WTC11 (cell line): ENCODE measurements around the gene SGIP1. TPM values are rescaled to one million over a fixed set of nuclear protein-coding genes. Genes with fewer than 3 reads are reported as not detected.

Source experiments
- ATAC-seq: fragments of 200-7000 bp; cut with Tn5 transposase; 2 replicates; pipeline ENCODE4 v1.10.0; 2021; ENCODE audit warnings: mild to moderate bottlenecking, moderate library complexity
- CTCF ChIA-PET: fragments of 300-600 bp; sonication (Branson Sonifier 250); formaldehyde crosslinking; loops from one replicate; lab custom pipeline; 2021; ENCODE audit warnings: antibody characterized with exemption; lab: Charles Lee
- POLR2A ChIA-PET: fragments of 350-600 bp; sonication (Branson Sonifier 250); formaldehyde crosslinking; loops from one replicate; lab custom pipeline; 2021; ENCODE audit warnings: antibody characterized with exemption; lab: Charles Lee
- DNase-seq: peaks from one replicate; pipeline ENCODE4 v3.0.0; 2021; ENCODE audit warnings: low spot score
- H3K27ac Mint-ChIP-seq: 2 replicates; pipeline ENCODE4 v1.8.0; 2021; ENCODE audit warnings: mixed read lengths
- H3K27me3 Mint-ChIP-seq: 2 replicates; pipeline ENCODE4 v1.8.0; 2021; ENCODE audit warnings: low read depth, mild to moderate bottlenecking, moderate library complexity, mixed read lengths
- H3K36me3 Mint-ChIP-seq: 2 replicates; pipeline ENCODE4 v1.8.0; 2021; ENCODE audit warnings: mixed read lengths
- H3K4me1 Mint-ChIP-seq: 2 replicates; pipeline ENCODE4 v1.8.0; 2022; ENCODE audit warnings: mixed read lengths
- H3K4me3 Mint-ChIP-seq: 2 replicates; pipeline ENCODE4 v1.8.0; 2021; ENCODE audit warnings: mild to moderate bottlenecking, moderate library complexity, mixed read lengths
- H3K9me3 Mint-ChIP-seq: 2 replicates; pipeline ENCODE4 v1.8.0; 2021; ENCODE audit warnings: mixed read lengths
- ATF1 ChIP-seq: sonication (generic); formaldehyde crosslinking; IDR thresholded peaks from 2 replicates; pipeline ENCODE4 v1.8.1; 2023; ENCODE audit warnings: mild to moderate bottlenecking, moderate library complexity, missing genetic modification reagents
- CREB1 ChIP-seq: sonication (generic); formaldehyde crosslinking; IDR thresholded peaks from 2 replicates; pipeline ENCODE4 v1.8.0; 2023; ENCODE audit warnings: mild to moderate bottlenecking, missing genetic modification reagents
- CTCF ChIP-seq: fragments of 200-600 bp; IDR thresholded peaks from 2 replicates; pipeline ENCODE4 v1.8.0; 2022; ENCODE audit warnings: antibody characterized with exemption
- FOXP1 ChIP-seq: sonication (generic); formaldehyde crosslinking; IDR thresholded peaks from 2 replicates; pipeline ENCODE4 v1.8.0; 2022; ENCODE audit warnings: missing genetic modification reagents, mild to moderate bottlenecking, moderate library complexity, borderline replicate concordance
- GRHL2 ChIP-seq: fragments of 250-450 bp; sonication (Bioruptor Pico); IDR thresholded peaks from 2 replicates; pipeline ENCODE4 v1.8.0; 2022; ENCODE audit warnings: mild to moderate bottlenecking, moderate library complexity; ENCODE audit not compliant: insufficient replicate concordance, severe bottlenecking
- HMGXB4 ChIP-seq: sonication (generic); formaldehyde crosslinking; IDR thresholded peaks from 2 replicates; pipeline ENCODE4 v1.8.1; 2023; ENCODE audit warnings: mild to moderate bottlenecking, moderate library complexity, missing genetic modification reagents
- IRF1 ChIP-seq: sonication (generic); formaldehyde crosslinking; IDR thresholded peaks from 2 replicates; pipeline ENCODE4 v1.8.0; 2023; ENCODE audit warnings: missing genetic modification reagents
- MAX ChIP-seq: sonication (generic); formaldehyde crosslinking; IDR thresholded peaks from 2 replicates; pipeline ENCODE4 v1.8.0; 2022; ENCODE audit warnings: mild to moderate bottlenecking, missing genetic modification reagents
- MYBL2 ChIP-seq: sonication (generic); formaldehyde crosslinking; IDR thresholded peaks from 2 replicates; pipeline ENCODE4 v1.8.1; 2023; ENCODE audit warnings: mild to moderate bottlenecking, moderate library complexity, missing genetic modification reagents
- NFATC4 ChIP-seq: fragments of 250-450 bp; sonication (Bioruptor Pico); IDR thresholded peaks from 2 replicates; pipeline ENCODE4 v1.9.0; 2021; ENCODE audit warnings: mild to moderate bottlenecking
- NFYB ChIP-seq: sonication (generic); formaldehyde crosslinking; conservative IDR thresholded peaks from 2 replicates; pipeline ENCODE4 v1.8.0; 2022; ENCODE audit warnings: low read depth, missing genetic modification reagents
- RORB ChIP-seq: fragments of 250-450 bp; sonication (Bioruptor Pico); IDR thresholded peaks from 2 replicates; pipeline ENCODE4 v1.9.0; 2021; ENCODE audit warnings: mild to moderate bottlenecking
- SOX15 ChIP-seq: fragments of 250-450 bp; sonication (Bioruptor Pico); IDR thresholded peaks from 2 replicates; pipeline ENCODE4 v1.9.0; 2021; ENCODE audit warnings: mild to moderate bottlenecking
- SP1 ChIP-seq: sonication (generic); formaldehyde crosslinking; conservative IDR thresholded peaks from 2 replicates; pipeline ENCODE4 v1.8.1; 2022; ENCODE audit warnings: missing genetic modification reagents
- ZNF219 ChIP-seq: sonication (generic); formaldehyde crosslinking; IDR thresholded peaks from 2 replicates; pipeline ENCODE4 v1.8.0; 2023; ENCODE audit warnings: missing genetic modification reagents, mild to moderate bottlenecking, borderline replicate concordance
- ZNF416 ChIP-seq: fragments of 250-450 bp; sonication (Bioruptor Pico); IDR thresholded peaks from 2 replicates; pipeline ENCODE4 v1.9.0; 2021; ENCODE audit warnings: mild to moderate bottlenecking, inconsistent platforms
- ZNF423 ChIP-seq: fragments of 250-450 bp; sonication (Bioruptor Pico); IDR thresholded peaks from 2 replicates; pipeline ENCODE4 v2.1.2; 2022; ENCODE audit warnings: mild to moderate bottlenecking, moderate library complexity
- ZNF512 ChIP-seq: sonication (generic); formaldehyde crosslinking; IDR thresholded peaks from 2 replicates; pipeline ENCODE4 v1.8.1; 2022; ENCODE audit warnings: missing genetic modification reagents, borderline replicate concordance
- ZNF671 ChIP-seq: fragments of 250-450 bp; sonication (Bioruptor Pico); IDR thresholded peaks from 2 replicates; pipeline ENCODE4 v1.8.0; 2021; ENCODE audit warnings: mild to moderate bottlenecking
- ZSCAN18 ChIP-seq: fragments of 250-450 bp; sonication (Bioruptor Pico); IDR thresholded peaks from 2 replicates; pipeline ENCODE4 v2.1.2; 2022; ENCODE audit warnings: mild to moderate bottlenecking, moderate library complexity
- total RNA-seq: library from RNA; stranded (reverse); gene quantifications from 3 replicates; pipeline ENCODE4 v1.2.3, GENCODE V29; 2021
- TF ChIP-seq, protein P1 (sequence below): sonication (generic); formaldehyde crosslinking; IDR thresholded peaks from 2 replicates; pipeline ENCODE4 v1.8.1; 2023; ENCODE audit warnings: mild to moderate bottlenecking, missing genetic modification reagents
- TF ChIP-seq, protein P2 (sequence below): fragments of 250-450 bp; sonication (Bioruptor Pico); IDR thresholded peaks from 2 replicates; pipeline ENCODE4 v1.9.0; 2021; ENCODE audit warnings: moderate library complexity, mild to moderate bottlenecking, inconsistent platforms, borderline replicate concordance

SGIP1 gene
- total RNA-seq, 1 experiment from 2014 or later, result 3.9 TPM

DNA sequence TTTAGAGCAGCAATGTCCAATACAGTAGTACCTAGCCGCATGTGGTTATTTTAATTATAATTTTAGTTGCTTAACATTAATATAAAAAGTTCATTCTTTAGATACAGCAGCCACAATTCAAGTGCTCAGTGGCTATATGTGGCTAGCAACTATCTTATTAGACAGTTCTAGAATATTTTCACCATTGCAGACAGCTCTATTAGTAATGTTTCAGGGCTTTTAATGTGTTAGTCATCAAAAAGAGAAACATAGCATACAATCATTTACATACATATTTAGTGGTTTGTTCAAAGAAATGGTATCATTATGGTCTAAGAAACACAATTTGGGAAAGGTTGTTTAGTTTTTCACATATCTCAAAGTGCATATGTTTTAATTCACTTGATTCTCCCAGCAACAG lies 151.7 kb downstream of the SGIP1 start:
- ChIA-PET CTCF (no interaction called here), POLR2A (no interaction called here)
- Mint-ChIP-seq H3K9me3 (no peaks in the 10 kb centered on the region), H3K36me3 (no peaks in the 10 kb centered on the region), H3K4me1 (peaks cover 5% of the 10 kb centered on the region; the same call in 1 of the 2 replicates), H3K27ac (no peak overlapping the region), H3K4me3 (no peak overlapping the region), H3K27me3 (no peaks in the 10 kb centered on the region)
- TF ChIP-seq SP1, result no peak
- TF ChIP-seq IRF1 (CRISPR knock-in tag), result no peak
- TF ChIP-seq FOXP1 (CRISPR knock-in tag), result no peak
- TF ChIP-seq ZNF512 (CRISPR knock-in tag), result no peak
- TF ChIP-seq ZNF671, result no peak
- ATAC-seq (no peak), DNase-seq (no peak)

DNA sequence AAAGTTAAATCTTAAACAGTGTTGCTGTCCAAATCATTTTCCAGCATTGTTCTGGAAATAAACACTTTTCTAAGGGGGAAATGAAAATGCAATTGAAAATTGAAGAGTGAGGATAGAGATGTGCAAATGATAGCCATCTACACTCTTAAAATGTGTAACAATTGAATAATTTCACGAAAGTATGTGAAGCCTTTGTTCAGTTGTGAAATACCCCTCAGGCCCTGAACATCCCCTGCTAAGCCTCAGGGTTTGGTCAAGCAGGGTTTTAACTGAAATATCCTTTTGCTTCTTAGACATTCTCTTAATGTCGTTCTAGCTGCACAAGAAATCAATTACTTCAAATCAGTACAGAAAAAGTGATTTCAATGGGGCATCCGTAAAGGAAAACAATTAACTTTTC lies 152.5 kb downstream of the SGIP1 start:
- H3K4me3 Mint-ChIP-seq, result no peak overlapping the region
- H3K9me3 Mint-ChIP-seq, result no peaks in the 10 kb centered on the region
- H3K36me3 Mint-ChIP-seq, result no peaks in the 10 kb centered on the region
- H3K4me1 Mint-ChIP-seq, result peaks cover 13% of the 10 kb centered on the region
- ATAC-seq (no peak), DNase-seq (no peak)
- ChIA-PET CTCF (no interaction called here), POLR2A (no interaction called here)
- H3K27me3 Mint-ChIP-seq, result no peaks in the 10 kb centered on the region
- H3K27ac Mint-ChIP-seq, result no peak overlapping the region
- TF ChIP-seq MAX, result no peak
- no peak for TF ChIP-seq NFATC4 (CRISPR knock-in tag)
- TF ChIP-seq ZNF416 (CRISPR knock-in tag), result no peak
- no peak for TF ChIP-seq IRF1 (CRISPR knock-in tag)
- no peak for TF ChIP-seq CREB1 (CRISPR knock-in tag)
- TF ChIP-seq, protein P1, sequence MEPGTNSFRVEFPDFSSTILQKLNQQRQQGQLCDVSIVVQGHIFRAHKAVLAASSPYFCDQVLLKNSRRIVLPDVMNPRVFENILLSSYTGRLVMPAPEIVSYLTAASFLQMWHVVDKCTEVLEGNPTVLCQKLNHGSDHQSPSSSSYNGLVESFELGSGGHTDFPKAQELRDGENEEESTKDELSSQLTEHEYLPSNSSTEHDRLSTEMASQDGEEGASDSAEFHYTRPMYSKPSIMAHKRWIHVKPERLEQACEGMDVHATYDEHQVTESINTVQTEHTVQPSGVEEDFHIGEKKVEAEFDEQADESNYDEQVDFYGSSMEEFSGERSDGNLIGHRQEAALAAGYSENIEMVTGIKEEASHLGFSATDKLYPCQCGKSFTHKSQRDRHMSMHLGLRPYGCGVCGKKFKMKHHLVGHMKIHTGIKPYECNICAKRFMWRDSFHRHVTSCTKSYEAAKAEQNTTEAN (CRISPR knock-in tag), result no peak
- TF ChIP-seq, protein P2, sequence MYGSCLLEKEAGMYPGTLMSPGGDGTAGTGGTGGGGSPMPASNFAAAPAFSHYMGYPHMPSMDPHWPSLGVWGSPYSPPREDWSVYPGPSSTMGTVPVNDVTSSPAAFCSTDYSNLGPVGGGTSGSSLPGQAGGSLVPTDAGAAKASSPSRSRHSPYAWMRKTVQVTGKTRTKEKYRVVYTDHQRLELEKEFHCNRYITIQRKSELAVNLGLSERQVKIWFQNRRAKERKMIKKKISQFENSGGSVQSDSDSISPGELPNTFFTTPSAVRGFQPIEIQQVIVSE (CRISPR knock-in tag), result no peak
- no peak for TF ChIP-seq SOX15 (CRISPR knock-in tag)
- TF ChIP-seq ZSCAN18, result no peak
- TF ChIP-seq ZNF219 (CRISPR knock-in tag), result no peak
- no peak for TF ChIP-seq RORB (CRISPR knock-in tag)
- TF ChIP-seq ZNF423 (CRISPR knock-in tag), result no peak
- no peak for TF ChIP-seq ATF1 (CRISPR knock-in tag)
- TF ChIP-seq CTCF, result no peak
- TF ChIP-seq HMGXB4 (CRISPR knock-in tag), result no peak
- TF ChIP-seq NFYB, result no peak
- no peak for TF ChIP-seq MYBL2
- no peak for TF ChIP-seq GRHL2 (CRISPR knock-in tag)
